ENCODE measurements around the gene ACOT7. TPM values are rescaled to one million over a fixed set of nuclear protein-coding genes. Genes with fewer than 3 reads are reported as not detected.

ACOT7 gene
- total and polyA plus RNA-seq, 2 of the 13 experiments (the other 11 are each of a cell fraction or from before 2014, with no cell fraction given), result 33.0 to 55.8 TPM

DNA sequence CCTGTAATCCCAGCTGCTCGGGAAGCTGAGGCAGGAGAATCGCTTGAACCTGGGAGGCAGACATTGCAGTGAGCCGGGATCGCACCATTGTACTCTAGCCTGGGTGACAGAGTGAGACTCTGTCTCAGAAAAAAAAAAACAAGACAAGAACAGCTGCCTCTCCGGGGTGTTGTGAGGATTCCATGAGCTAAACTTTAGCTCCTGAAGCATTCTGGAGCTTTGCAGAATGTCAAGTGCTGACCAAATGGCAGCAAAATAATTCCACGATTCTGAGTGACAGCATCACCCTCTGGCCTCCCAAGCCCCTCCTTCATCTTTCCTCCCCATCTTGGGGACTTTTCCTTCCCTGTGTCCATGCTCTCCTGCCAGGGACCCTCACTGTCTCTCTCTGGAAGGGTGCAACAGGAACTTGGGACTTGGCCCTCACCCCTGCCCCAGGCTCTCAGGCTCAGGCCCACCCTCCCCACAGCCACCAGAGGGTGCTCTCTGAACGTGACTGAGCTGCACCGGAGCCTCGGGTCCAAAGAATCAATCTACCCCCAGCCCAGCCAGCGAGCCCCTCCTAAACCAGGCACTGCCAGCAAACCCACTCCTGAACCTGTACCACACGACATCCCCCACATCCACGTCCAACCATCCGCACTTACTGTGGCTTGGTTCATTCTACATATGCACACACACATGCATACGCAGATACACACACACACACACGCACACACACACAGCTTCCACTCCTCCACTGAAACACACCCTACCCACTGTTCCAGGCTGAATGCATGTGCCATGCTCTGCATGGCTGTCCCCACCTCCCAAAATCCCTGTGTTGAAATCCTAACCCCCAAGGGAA lies 45.7 kb downstream of the ACOT7 start (continued):
- peak; percentile 21; the same call in 1 of the 2 replicates for TF ChIP-seq MAZ (IDR thresholded peaks at IDR 0.05; ENCODE audit: borderline replicate concordance, low read depth, low read length)
- no peak for TF ChIP-seq MAZ (CRISPR knock-in tag; IDR thresholded peaks at IDR 0.05; ENCODE audit: low read depth)
- no peak for TF ChIP-seq POLR2AphosphoS2 (IDR thresholded peaks at IDR 0.05; ENCODE audit: low read depth, low read length)
- TF ChIP-seq REPIN1 (CRISPR knock-in tag; IDR thresholded peaks at IDR 0.05; ENCODE audit: borderline replicate concordance, low read depth), result no peak
- no peak for TF ChIP-seq ZMAT3 (CRISPR knock-in tag; conservative IDR thresholded peaks at IDR 0.05)
- TF ChIP-seq ZNF3 (CRISPR knock-in tag; IDR thresholded peaks at IDR 0.05), result no peak
- TF ChIP-seq ZNF737 (CRISPR knock-in tag; IDR thresholded peaks at IDR 0.05; ENCODE audit: borderline replicate concordance), result no peak
- TF ChIP-seq RNF2 (conservative IDR thresholded peaks at IDR 0.05; ENCODE audit: low read depth), result no peak
- TF ChIP-seq, protein P1, sequence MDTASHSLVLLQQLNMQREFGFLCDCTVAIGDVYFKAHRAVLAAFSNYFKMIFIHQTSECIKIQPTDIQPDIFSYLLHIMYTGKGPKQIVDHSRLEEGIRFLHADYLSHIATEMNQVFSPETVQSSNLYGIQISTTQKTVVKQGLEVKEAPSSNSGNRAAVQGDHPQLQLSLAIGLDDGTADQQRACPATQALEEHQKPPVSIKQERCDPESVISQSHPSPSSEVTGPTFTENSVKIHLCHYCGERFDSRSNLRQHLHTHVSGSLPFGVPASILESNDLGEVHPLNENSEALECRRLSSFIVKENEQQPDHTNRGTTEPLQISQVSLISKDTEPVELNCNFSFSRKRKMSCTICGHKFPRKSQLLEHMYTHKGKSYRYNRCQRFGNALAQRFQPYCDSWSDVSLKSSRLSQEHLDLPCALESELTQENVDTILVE (CRISPR knock-in tag; IDR thresholded peaks at IDR 0.05), result no peak
- no peak for TF ChIP-seq SRSF4 (IDR thresholded peaks at IDR 0.05; ENCODE audit: low read depth, low read length, poor library complexity, severe bottlenecking)
- TF ChIP-seq, protein P2, sequence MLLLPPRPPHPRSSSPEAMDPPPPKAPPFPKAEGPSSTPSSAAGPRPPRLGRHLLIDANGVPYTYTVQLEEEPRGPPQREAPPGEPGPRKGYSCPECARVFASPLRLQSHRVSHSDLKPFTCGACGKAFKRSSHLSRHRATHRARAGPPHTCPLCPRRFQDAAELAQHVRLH (CRISPR knock-in tag; IDR thresholded peaks at IDR 0.05; ENCODE audit: borderline replicate concordance, low read depth), result no peak
- TF ChIP-seq ZNF839 (CRISPR knock-in tag; IDR thresholded peaks at IDR 0.05; ENCODE audit: borderline replicate concordance), result no peak
- no peak for TF ChIP-seq ZNF614 (CRISPR knock-in tag; IDR thresholded peaks at IDR 0.05; ENCODE audit: borderline replicate concordance)
- no peak for TF ChIP-seq HMG20A (CRISPR knock-in tag; IDR thresholded peaks at IDR 0.05; ENCODE audit: borderline replicate concordance)
- no peak for TF ChIP-seq ZNF644 (CRISPR knock-in tag; IDR thresholded peaks at IDR 0.05; ENCODE audit: low read depth)
- no peak for TF ChIP-seq ZNF577 (CRISPR knock-in tag; IDR thresholded peaks at IDR 0.05; ENCODE audit: borderline replicate concordance, low read depth)
- no peak for TF ChIP-seq SPEN (CRISPR knock-in tag; IDR thresholded peaks at IDR 0.05; ENCODE audit: low read depth)
- no peak for TF ChIP-seq KDM5A (IDR thresholded peaks at IDR 0.05; ENCODE audit: borderline replicate concordance, low read length)
- TF ChIP-seq ZNF746 (CRISPR knock-in tag; IDR thresholded peaks at IDR 0.05), result no peak
- no peak for TF ChIP-seq ZBTB3 (CRISPR knock-in tag; IDR thresholded peaks at IDR 0.05; ENCODE audit: borderline replicate concordance, low read depth)
- no peak for TF ChIP-seq ZNF326 (CRISPR knock-in tag; IDR thresholded peaks at IDR 0.05; ENCODE audit: borderline replicate concordance)
- TF ChIP-seq, protein P3, sequence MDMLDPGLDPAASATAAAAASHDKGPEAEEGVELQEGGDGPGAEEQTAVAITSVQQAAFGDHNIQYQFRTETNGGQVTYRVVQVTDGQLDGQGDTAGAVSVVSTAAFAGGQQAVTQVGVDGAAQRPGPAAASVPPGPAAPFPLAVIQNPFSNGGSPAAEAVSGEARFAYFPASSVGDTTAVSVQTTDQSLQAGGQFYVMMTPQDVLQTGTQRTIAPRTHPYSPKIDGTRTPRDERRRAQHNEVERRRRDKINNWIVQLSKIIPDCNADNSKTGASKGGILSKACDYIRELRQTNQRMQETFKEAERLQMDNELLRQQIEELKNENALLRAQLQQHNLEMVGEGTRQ (IDR thresholded peaks at IDR 0.05; ENCODE audit: low read depth, low read length), result no peak
- TF ChIP-seq, protein P3 (CRISPR knock-in tag; IDR thresholded peaks at IDR 0.05; ENCODE audit: borderline replicate concordance), result no peak
- no peak for TF ChIP-seq ARHGAP35 (CRISPR knock-in tag; IDR thresholded peaks at IDR 0.05; ENCODE audit: borderline replicate concordance)
- no peak for TF ChIP-seq U2AF2 (IDR thresholded peaks at IDR 0.05; ENCODE audit: low read depth, low read length)
- TF ChIP-seq KLF12 (CRISPR knock-in tag; IDR thresholded peaks at IDR 0.05; ENCODE audit: borderline replicate concordance), result no peak

All from HepG2 (cell line).